ENCODE results near the gene DNAJB13.

- TF ChIP-seq PBX3 (IDR thresholded peaks at IDR 0.05) (no peak), CTCF (IDR thresholded peaks at IDR 0.05) (no peak), GABPA (IDR thresholded peaks at IDR 0.05; ENCODE audit: low read depth) (no peak), YY1 (IDR thresholded peaks at IDR 0.05; ENCODE audit: low read depth) (no peak), JUND (IDR thresholded peaks at IDR 0.05) (no peak), MAX (IDR thresholded peaks at IDR 0.05; ENCODE audit: low read depth) (no peak), POLR2AphosphoS5 (IDR thresholded peaks at IDR 0.05; ENCODE audit: low read depth, low read length) (no peak), ZBTB33 (IDR thresholded peaks at IDR 0.05; ENCODE audit: borderline replicate concordance, low read depth) (no peak), RFX5 (IDR thresholded peaks at IDR 0.05; ENCODE audit: low read length) (no peak)
Observed at GRCh38 chr11:73996161-73996747, 45.4 kb downstream of the DNAJB13 start.
